HK-2 (cell line): ENCODE results near the gene ARHGEF25.
"Not testable (repeated sequence)": the region's sequence is repeated elsewhere in the genome, so short reads cannot be mapped to it uniquely, and the experiment has no call there.

Source experiments
- DNase-seq: peaks from one replicate; pipeline ENCODE4 v3.0.0-alpha.2; 2018; ENCODE audit not compliant: unreplicated experiment

ARHGEF25 gene

GRCh38 chr12:57585156-57585555 lies 26.1 kb upstream of the ARHGEF25 start:
- no peak for DNase-seq

GRCh38 chr12:57586128-57586527 lies 25.1 kb upstream of the ARHGEF25 start:
- no peak for DNase-seq

DNA sequence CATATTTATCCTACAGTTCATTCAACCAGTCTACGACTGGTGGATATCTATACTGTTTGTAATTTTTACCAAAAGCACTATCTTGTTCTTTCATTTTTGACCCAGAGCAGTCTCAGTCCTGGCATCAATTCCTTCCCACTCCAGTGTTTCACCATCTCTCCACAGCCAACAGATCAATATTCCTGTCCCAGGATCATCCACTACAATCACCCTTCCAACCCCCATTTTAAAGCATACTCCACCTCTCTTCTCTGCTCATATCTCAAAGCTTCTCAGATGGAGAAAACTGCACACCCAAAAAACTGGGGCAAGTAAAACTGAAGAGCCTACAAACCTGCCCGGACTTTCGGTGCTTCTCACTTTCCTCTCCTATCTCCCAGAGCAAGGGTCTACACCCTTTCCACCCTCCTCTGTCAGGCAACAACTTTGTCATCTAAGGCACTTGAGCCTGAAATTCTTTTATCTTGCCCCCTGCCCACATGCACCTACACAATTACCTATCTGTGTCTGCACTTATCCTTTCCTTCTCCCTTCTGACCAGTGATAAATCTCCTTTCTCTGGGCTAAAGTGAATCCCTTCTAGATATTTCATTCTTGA lies 24.3 kb upstream of the ARHGEF25 start:
- DNase-seq, result no peak

DNA sequence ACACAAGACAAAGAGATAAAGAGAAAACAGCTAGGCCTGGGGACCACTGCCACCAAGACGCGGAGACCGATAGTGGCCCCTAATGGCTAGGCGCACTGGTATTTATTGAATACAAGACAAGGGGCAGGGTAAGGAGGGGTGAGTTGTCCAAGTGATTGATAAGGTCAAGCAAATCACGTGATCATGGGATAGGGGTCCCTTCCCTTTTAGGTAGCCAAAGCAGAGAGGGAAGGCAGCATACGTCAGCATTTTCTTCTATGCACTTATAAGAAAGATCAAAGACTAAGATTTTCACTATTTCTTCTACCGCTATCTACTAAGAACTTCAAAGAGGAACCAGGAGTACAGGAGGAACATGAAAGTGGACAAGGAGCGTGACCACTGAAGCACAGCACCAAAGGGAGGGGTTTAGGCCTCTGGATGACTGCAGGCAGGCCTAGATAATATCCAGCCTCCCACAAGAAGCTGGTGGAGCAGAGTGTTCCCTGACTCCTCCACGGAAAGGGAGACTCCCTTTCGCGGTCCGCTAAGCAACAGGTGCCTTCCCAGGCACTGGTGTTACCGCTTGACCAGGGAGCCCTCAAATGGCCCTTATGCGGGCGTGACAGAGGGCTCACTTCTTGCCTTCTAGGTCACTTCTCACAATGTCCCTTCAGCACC lies 22.2 kb upstream of the ARHGEF25 start:
- not testable (repeated sequence) for DNase-seq

- no peak for DNase-seq
These were observed 20.8 kb upstream of the ARHGEF25 start for GRCh38 chr12:57590479-57590863.

DNA sequence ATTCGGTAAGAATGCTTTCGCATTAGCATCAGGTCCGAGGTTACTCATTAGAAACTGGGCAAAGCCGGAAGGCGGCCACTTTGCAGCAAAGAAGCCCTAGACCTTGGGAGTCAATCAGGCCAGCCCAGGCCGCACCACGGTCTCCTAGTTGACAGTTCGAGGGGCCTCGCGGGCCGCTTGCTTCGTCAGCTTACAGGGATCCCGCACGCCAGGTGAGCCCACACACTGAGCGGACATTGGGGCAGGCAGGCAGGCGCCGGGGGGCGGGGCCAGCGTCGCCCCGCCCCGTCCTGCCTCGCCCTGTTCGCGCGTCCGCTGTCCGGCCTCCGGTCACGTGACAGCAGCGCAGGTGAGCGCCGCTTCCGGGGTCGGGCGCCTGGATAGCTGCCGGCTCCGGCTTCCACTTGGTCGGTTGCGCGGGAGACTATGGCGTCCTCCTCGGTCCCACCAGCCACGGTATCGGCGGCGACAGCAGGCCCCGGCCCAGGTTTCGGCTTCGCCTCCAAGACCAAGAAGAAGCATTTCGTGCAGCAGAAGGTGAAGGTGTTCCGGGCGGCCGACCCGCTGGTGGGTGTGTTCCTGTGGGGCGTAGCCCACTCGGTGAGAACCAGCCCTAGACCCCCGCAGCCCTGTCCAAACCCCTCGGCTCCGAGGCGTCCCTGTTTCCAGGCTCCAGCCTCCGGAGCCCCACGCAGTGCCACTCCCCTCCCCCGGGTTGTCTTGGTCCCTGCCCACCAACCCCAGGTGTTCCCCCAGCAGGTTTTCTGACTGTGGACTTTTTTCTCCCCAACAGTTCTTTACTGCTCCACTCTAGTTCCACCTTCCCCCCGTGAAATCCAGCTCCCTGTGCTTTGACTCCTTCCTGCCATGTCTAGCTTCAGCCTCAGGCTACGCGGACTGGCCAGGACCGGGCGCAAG lies 20.1 kb upstream of the ARHGEF25 start, which contains the start of gene PIP4K2C:
TSS of gene PIP4K2C (plus strand) at position 329 of the 918 bp plus-strand sequence. CDS start at position 427, 98 bp downstream.
- peak; percentile 84 for DNase-seq

- no peak for DNase-seq
These were observed 19.4 kb upstream of the ARHGEF25 start for GRCh38 chr12:57591782-57592325.

- DNase-seq, result no peak
These were observed 18.6 kb upstream of the ARHGEF25 start for GRCh38 chr12:57592551-57593165.

- no peak for DNase-seq
These were observed 18.0 kb upstream of the ARHGEF25 start for GRCh38 chr12:57593187-57593586.

DNA sequence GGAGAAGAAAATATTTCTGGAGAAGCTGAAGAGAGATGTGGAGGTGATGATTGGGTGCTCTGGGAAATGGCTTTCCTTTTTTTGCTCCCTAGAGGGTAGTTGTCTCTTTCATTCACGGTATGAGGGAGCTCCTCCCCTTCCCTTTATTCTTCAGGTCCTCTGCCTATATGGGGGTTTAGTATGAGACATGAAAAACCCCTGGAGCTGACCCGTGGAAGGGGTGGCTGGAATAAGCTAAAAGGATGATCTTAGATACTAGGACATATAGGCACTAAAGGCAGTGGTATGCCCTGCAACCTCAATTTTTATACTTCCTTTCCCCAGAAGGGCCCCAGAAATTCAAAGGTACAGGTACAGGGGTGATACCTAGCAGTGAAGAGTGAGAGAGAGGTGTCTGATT lies 10.8 kb upstream of the ARHGEF25 start:
- no peak for DNase-seq

- DNase-seq, result no peak
These were observed 8.7 kb upstream of the ARHGEF25 start for GRCh38 chr12:57602544-57602943.

DNA sequence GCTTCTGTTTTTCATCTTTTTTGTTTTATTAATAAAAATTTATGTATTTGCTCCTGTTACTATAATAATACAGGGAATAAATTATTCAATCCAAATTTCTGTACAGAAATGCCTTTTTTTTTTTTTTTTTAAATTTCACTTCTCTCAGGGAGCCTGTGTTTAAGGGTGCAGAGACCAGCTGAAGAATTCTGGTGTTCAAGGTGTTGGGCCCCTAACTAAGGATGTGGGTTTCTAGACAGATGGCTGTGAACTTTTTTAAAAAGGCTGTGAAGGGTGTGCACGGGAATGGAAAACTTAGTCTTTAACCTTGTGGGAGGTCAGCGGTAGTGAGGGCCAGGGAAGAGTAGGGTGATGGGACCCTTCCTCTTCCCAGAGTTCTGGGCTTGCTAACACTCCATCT lies 7.9 kb upstream of the ARHGEF25 start:
- no peak for DNase-seq

GRCh38 chr12:57603815-57604453 lies 7.3 kb upstream of the ARHGEF25 start:
- DNase-seq, result no peak

DNA sequence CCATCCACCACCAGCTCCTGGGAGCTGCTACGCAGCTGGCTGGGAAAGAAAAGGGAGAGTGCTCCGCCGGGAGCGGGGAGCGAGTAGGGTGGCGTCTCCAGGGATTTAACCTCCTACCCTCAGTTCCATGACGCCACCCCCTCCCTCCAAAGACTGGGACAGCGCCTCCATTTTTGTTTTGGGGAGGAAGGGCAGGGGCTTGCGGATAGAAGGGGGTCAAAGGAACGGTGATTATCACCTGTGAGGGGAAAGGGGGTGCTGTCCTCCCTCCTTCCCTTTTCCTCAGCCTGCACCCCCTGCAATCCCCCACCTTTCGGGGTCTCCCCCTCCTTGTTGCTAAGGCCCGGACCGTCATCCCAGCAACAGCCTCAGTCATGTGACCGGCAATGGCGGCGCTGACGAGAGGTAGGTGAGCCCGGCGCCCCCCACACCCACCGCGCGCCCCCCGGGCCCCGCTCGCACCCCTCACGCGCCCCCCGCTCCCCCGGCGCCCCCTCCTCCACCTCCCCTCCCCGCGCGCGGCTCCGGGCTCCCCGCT lies 6.7 kb upstream of the ARHGEF25 start, which contains the start of gene DTX3:
TSS of gene DTX3 (plus strand) at position 371 of the 538 bp plus-strand sequence. CDS start 1,694 bp downstream, outside the sequence.
- peak; percentile 43 for DNase-seq

DNA sequence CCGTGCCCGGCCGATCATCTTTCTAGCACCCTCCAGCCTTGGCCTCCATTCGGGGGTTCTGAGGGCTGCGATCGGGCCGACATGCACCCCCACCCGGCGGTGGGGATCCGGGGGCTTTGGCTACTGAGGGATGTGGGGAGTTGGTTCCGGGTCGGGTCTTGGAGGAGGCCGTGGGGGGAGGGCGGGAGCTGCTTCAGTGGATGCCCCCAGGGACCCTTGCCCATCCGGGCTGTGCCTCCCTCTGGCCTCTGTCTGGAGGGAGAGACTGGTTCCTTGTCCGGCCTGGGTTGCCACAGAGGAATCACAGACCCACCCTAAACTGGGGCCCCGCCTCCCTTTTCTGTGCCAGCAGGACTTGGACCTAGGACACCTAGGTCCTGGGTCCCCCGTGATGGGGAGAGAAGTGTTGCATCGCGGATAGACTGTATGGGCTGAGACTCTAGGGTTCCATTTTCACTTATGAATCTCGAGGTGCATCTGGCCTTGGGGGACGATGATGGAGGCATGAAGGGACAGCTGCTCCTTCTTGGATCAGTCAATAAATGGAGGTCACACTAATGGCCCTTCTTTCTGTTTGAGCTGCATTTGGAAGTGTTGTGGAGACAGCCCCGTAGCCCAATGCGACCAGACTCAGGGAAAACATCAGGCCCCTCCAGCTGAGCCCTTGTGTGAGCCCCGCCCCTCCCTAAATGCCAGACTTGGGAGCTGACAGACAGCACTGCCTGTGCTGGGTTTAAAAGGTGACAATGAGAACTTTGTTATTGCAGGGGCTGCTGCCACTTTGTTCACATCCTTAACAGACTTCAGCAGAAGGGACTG lies 6.0 kb upstream of the ARHGEF25 start:
- no peak for DNase-seq

DNA sequence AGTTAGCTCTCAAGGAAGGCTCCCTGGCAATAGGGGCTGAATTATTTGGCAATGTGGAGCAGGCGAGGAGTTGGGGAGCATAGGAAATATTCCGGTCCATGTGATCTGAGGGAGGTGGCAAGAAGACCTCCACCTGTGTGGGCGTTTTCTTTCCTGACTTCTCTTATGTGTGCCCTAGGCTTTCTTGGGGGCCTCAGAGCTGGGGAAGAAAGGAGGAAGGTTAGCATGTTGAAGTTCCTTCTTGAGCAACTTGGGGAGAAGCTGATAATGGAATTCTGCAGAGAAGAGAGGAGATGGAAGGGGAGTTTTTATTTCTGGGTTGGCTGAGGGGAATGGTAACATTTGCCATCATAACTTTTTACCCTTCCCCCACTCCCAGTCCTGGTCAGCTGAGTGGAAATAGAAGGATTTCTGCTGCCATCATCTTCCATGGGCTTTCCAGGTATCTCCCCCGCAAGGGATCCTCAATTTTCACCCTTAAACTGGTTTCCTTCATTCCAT lies 5.4 kb upstream of the ARHGEF25 start:
- DNase-seq, result no peak

GRCh38 chr12:57606399-57606798 lies 4.8 kb upstream of the ARHGEF25 start:
- no peak for DNase-seq

DNA sequence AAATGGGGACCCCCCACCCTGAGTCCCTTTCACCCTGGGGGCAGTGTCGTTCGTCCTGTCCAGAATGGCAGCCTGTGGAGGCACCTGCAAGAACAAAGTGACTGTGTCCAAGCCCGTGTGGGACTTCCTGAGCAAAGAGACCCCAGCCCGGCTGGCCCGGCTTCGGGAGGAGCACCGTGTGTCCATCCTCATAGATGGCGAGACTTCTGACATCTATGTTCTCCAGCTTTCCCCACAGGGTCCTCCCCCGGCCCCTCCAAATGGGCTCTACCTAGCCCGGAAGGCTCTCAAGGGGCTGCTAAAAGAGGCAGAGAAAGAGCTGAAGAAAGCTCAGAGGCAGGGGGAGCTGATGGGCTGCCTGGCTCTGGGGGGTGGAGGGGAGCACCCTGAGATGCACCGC lies 4.4 kb upstream of the ARHGEF25 start:
- DNase-seq, result no peak

GRCh38 chr12:57607958-57608663 lies 3.1 kb upstream of the ARHGEF25 start:
- DNase-seq, result no peak
